HepG2 (cell line): ENCODE measurements around the gene PEX12. TPM values are rescaled to one million over a fixed set of nuclear protein-coding genes. Genes with fewer than 3 reads are reported as not detected.

ENCODE experiments used
- ATF5 ChIP-seq: sonication (generic); formaldehyde crosslinking; IDR thresholded peaks from 2 replicates; pipeline ENCODE4 v1.4.0; 2020; ENCODE audit warnings: mild to moderate bottlenecking, low read depth, missing genetic modification reagents
- HBP1 ChIP-seq: IDR thresholded peaks from 2 replicates; pipeline ENCODE4 v1.6.1; 2016; ENCODE audit warnings: low read depth, control low read depth
- HMG20B ChIP-seq: conservative IDR thresholded peaks from 2 replicates; pipeline ENCODE4 v1.6.1; 2016; ENCODE audit warnings: missing genetic modification reagents, missing compliant biosample characterization
- HOMEZ ChIP-seq: IDR thresholded peaks from 2 replicates; pipeline ENCODE4 v1.6.1; 2016; ENCODE audit warnings: low read depth
- ISL2 ChIP-seq: sonication (generic); formaldehyde crosslinking; IDR thresholded peaks from 2 replicates; pipeline ENCODE4 v1.5.0; 2020; ENCODE audit warnings: missing genetic modification reagents
- KLF11 ChIP-seq: IDR thresholded peaks from 2 replicates; pipeline ENCODE4 v1.6.1; 2016; ENCODE audit warnings: missing compliant biosample characterization
- KLF6 ChIP-seq: IDR thresholded peaks from 2 replicates; pipeline ENCODE4 v1.8.0; 2016; ENCODE audit warnings: missing biosample characterization, missing genetic modification reagents
- LRRFIP1 ChIP-seq: sonication (generic); formaldehyde crosslinking; conservative IDR thresholded peaks from 2 replicates; pipeline ENCODE4 v1.4.0; 2020; ENCODE audit warnings: missing genetic modification reagents
- PAX8 ChIP-seq: sonication (generic); formaldehyde crosslinking; IDR thresholded peaks from 2 replicates; pipeline ENCODE4 v1.8.0; 2022; ENCODE audit warnings: mild to moderate bottlenecking, missing genetic modification reagents, borderline replicate concordance
- POLR2AphosphoS2 ChIP-seq: IDR thresholded peaks from 2 replicates; pipeline ENCODE4 v1.6.1; 2011; ENCODE audit warnings: low read depth, low read length, improper control_type of control experiment
- ZBTB34 ChIP-seq: sonication (generic); formaldehyde crosslinking; IDR thresholded peaks from 2 replicates; pipeline ENCODE4 v1.8.0; 2022; ENCODE audit warnings: mild to moderate bottlenecking, missing genetic modification reagents
- ZFP82 ChIP-seq: sonication (generic); formaldehyde crosslinking; IDR thresholded peaks from 2 replicates; pipeline ENCODE4 v1.5.1; 2020; ENCODE audit warnings: mild to moderate bottlenecking, missing genetic modification reagents, borderline replicate concordance
- ZHX1 ChIP-seq: sonication (generic); formaldehyde crosslinking; IDR thresholded peaks from 2 replicates; pipeline ENCODE4 v1.8.1; 2022; ENCODE audit warnings: low read depth, mild to moderate bottlenecking, missing genetic modification reagents
- ZNF230 ChIP-seq: sonication (generic); formaldehyde crosslinking; IDR thresholded peaks from 2 replicates; pipeline ENCODE4 v1.4.0; 2020; ENCODE audit warnings: mild to moderate bottlenecking, missing genetic modification reagents
- ZNF235 ChIP-seq: sonication (generic); formaldehyde crosslinking; IDR thresholded peaks from 2 replicates; pipeline ENCODE4 v1.8.1; 2023; ENCODE audit warnings: mild to moderate bottlenecking, missing genetic modification reagents, borderline replicate concordance
- ZNF33B ChIP-seq: sonication (generic); formaldehyde crosslinking; IDR thresholded peaks from 2 replicates; pipeline ENCODE4 v1.5.1; 2020; ENCODE audit warnings: mild to moderate bottlenecking, missing genetic modification reagents
- ZNF34 ChIP-seq: sonication (generic); formaldehyde crosslinking; IDR thresholded peaks from 2 replicates; pipeline ENCODE4 v1.4.0; 2020; ENCODE audit warnings: mild to moderate bottlenecking, missing genetic modification reagents, borderline replicate concordance
- ZNF788 ChIP-seq: sonication (generic); formaldehyde crosslinking; IDR thresholded peaks from 2 replicates; pipeline ENCODE4 v1.5.0; 2020; ENCODE audit warnings: mild to moderate bottlenecking, missing genetic modification reagents, borderline replicate concordance
- polyA plus RNA-seq, 8 experiments: library from polyadenylated mRNA; depleted of rRNA in 3 of 8; stranded (reverse) in 7 of 8; unstranded in 1 of 8; fragments of >200 nt; fragmentation: Illumina TruSeq in 4 of 8; extraction: Trizol in 4 of 8; gene quantifications; 2 replicates each; pipeline versions ENCODE4 v1.2.1 to v1.2.3, GENCODE V29; 2011 to 2016; ENCODE audit warnings: low read depth in 4 of 8, missing spikeins in 1 of 8, mixed read lengths in 1 of 8; ENCODE audit not compliant: insufficient read depth in 1 of 8
- total RNA-seq, 5 experiments: library from RNA; depleted of rRNA; stranded (reverse); fragments of >200 nt; fragmentation: Illumina TruSeq; extraction: Trizol; gene quantifications; 2 replicates each; pipeline ENCODE4 v1.2.3, GENCODE V29; 2016; ENCODE audit warnings: low read depth in 1 of 5

PEX12 gene
- total and polyA plus RNA-seq, 2 of the 13 experiments (the other 11 are each of a cell fraction or from before 2014, with no cell fraction given): 5.1 to 11.9 TPM

GRCh38 chr17:35578197-35578928 lies at the start of gene PEX12 (continued):
- TF ChIP-seq HBP1 (CRISPR knock-in tag) (peak; percentile 75; the same call in 1 of the 2 replicates), ISL2 (peak; percentile 58; the same call in 1 of the 2 replicates), ZFP82 (no peak), ZNF33B (CRISPR knock-in tag) (no peak), HOMEZ (peak; percentile 64), ZHX1 (peak; percentile 89), LRRFIP1 (no peak), KLF11 (CRISPR knock-in tag) (no peak), ZNF34 (CRISPR knock-in tag) (0 out of 2 replicates have a peak, but pooled peaks have one; percentile 34), HMG20B (CRISPR knock-in tag) (peak; percentile 58; the same call in 1 of the 2 replicates), POLR2AphosphoS2 (no peak), ZNF788 (peak; percentile 75; the same call in 1 of the 2 replicates), ZBTB34 (no peak), KLF6 (CRISPR knock-in tag) (no peak), PAX8 (CRISPR knock-in tag) (no peak), ATF5 (0 out of 2 replicates have a peak, but pooled peaks have one; percentile 32), ZNF230 (CRISPR knock-in tag) (peak; percentile 69; the same call in 1 of the 2 replicates), ZNF235 (CRISPR knock-in tag) (no peak)
